K562 (cell line): ENCODE data around the gene STARD8. TPM values are rescaled to one million over a fixed set of nuclear protein-coding genes. Genes with fewer than 3 reads are reported as not detected.

Source experiments
- CHD1 ChIP-seq: fragments of 200-600 bp; sonication (generic); IDR thresholded peaks from one replicate; pipeline ENCODE4 v1.6.1; 2012; ENCODE audit warnings: mild to moderate bottlenecking, moderate library complexity, low read length, inconsistent platforms
- CXXC5 ChIP-seq: fragments of 250-450 bp; sonication (Bioruptor Pico); IDR thresholded peaks from 2 replicates; pipeline ENCODE4 v1.8.0; 2022; ENCODE audit warnings: inconsistent platforms, mild to moderate bottlenecking, moderate library complexity
- JUNB ChIP-seq: fragments of 450-650 bp; formaldehyde crosslinking; conservative IDR thresholded peaks from 2 replicates; pipeline ENCODE4 v1.4.0; 2020; ENCODE audit warnings: mild to moderate bottlenecking
- KAT8 ChIP-seq: fragments of 450-650 bp; IDR thresholded peaks from 2 replicates; pipeline ENCODE4 v1.6.1; 2016; ENCODE audit warnings: low read depth, mild to moderate bottlenecking
- RFX5 ChIP-seq: IDR thresholded peaks from 2 replicates; pipeline ENCODE4 v1.6.1; 2011; ENCODE audit warnings: low read depth, mild to moderate bottlenecking, improper control_type of control experiment, low read length
- STAG1 ChIP-seq: sonication (generic); formaldehyde crosslinking; IDR thresholded peaks from 2 replicates; pipeline ENCODE4 v1.5.0; 2020; ENCODE audit warnings: missing genetic modification reagents, borderline replicate concordance
- TAL1 ChIP-seq: fragments of 450-650 bp; IDR thresholded peaks from 2 replicates; pipeline ENCODE4 v1.6.1; 2016; ENCODE audit warnings: mild to moderate bottlenecking
- ZNF143 ChIP-seq: sonication (generic); formaldehyde crosslinking; IDR thresholded peaks from 2 replicates; pipeline ENCODE4 v1.9.0; 2022; ENCODE audit warnings: mild to moderate bottlenecking, missing genetic modification reagents
- ZNF224 ChIP-seq: sonication (generic); formaldehyde crosslinking; IDR thresholded peaks from 2 replicates; pipeline ENCODE4 v1.8.0; 2022; ENCODE audit warnings: mild to moderate bottlenecking, missing genetic modification reagents
- polyA plus RNA-seq, 8 experiments: library from polyadenylated mRNA; depleted of rRNA in 4 of 8; stranded (reverse) in 5 of 8; unstranded in 3 of 8; fragments of >200 nt; fragmentation: Nextera tagmentation in 2 of 8; fragmentation: Illumina TruSeq in 1 of 8; extraction: Ambion mirVana in 2 of 8; extraction: Trizol in 1 of 8; gene quantifications; 2 replicates each; pipeline versions ENCODE4 v1.2.1 to v1.2.3, GENCODE V29; 2011 to 2014; ENCODE audit warnings: inconsistent platforms in 1 of 8, missing spikeins in 1 of 8
- total RNA-seq, 7 experiments: library from RNA; depleted of rRNA in 6 of 7; stranded (reverse); fragments of >200 nt in 6 of 7; fragmentation: Illumina TruSeq in 2 of 7; extraction: Trizol in 2 of 7; gene quantifications; 2 replicates each; pipeline versions ENCODE4 v1.2.1 to v1.2.3, GENCODE V29; 2011 to 2021; ENCODE audit warnings: low replicate concordance in 1 of 7
- TF ChIP-seq, protein P1 (sequence below): fragments of 450-650 bp; IDR thresholded peaks from 2 replicates; pipeline ENCODE4 v1.7.0; 2016; ENCODE audit warnings: borderline replicate concordance
- TF ChIP-seq, protein P2 (sequence below): fragments of 450-650 bp; IDR thresholded peaks from 2 replicates; pipeline ENCODE4 v1.6.1; 2018; ENCODE audit not compliant: partially characterized antibody

The STARD8 gene
- total and polyA plus RNA-seq, 9 of the 15 experiments (the other 6 are each of a cell fraction or from before 2014, with no cell fraction given): 1.6 to 35.0 (median 15.9) TPM

DNA sequence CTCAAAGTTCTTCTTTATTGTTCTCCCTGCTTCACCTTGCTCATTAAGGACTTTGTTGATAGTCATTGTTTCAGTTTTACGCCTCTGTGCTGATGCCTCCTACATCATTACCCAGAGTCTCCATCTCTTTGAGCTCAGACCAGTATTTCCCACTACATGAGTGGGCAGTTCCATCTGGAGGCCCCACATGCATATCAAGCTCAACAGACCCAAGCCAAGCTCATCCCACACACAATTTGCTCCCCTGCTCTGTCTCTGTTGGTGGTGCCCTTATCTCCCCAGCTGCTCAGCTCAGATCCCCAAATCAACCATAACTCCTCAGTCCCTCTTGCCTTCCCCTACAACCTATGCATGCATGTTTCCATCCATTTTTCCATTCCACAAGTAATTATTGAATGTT lies 96.3 kb downstream of the STARD8 start (continued):
- no peak for TF ChIP-seq ZNF224 (CRISPR knock-in tag)
- no peak for TF ChIP-seq CHD1
- no peak for TF ChIP-seq ZNF143 (CRISPR knock-in tag)
- TF ChIP-seq JUNB: no peak
- TF ChIP-seq STAG1: no peak
- TF ChIP-seq KAT8: no peak
- TF ChIP-seq, protein P1, sequence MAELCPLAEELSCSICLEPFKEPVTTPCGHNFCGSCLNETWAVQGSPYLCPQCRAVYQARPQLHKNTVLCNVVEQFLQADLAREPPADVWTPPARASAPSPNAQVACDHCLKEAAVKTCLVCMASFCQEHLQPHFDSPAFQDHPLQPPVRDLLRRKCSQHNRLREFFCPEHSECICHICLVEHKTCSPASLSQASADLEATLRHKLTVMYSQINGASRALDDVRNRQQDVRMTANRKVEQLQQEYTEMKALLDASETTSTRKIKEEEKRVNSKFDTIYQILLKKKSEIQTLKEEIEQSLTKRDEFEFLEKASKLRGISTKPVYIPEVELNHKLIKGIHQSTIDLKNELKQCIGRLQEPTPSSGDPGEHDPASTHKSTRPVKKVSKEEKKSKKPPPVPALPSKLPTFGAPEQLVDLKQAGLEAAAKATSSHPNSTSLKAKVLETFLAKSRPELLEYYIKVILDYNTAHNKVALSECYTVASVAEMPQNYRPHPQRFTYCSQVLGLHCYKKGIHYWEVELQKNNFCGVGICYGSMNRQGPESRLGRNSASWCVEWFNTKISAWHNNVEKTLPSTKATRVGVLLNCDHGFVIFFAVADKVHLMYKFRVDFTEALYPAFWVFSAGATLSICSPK: no peak
- TF ChIP-seq TAL1: peak; percentile 52; the same call in 1 of the 2 replicates
- no peak for TF ChIP-seq RFX5
- TF ChIP-seq CXXC5 (CRISPR knock-in tag): no peak
- TF ChIP-seq, protein P2, sequence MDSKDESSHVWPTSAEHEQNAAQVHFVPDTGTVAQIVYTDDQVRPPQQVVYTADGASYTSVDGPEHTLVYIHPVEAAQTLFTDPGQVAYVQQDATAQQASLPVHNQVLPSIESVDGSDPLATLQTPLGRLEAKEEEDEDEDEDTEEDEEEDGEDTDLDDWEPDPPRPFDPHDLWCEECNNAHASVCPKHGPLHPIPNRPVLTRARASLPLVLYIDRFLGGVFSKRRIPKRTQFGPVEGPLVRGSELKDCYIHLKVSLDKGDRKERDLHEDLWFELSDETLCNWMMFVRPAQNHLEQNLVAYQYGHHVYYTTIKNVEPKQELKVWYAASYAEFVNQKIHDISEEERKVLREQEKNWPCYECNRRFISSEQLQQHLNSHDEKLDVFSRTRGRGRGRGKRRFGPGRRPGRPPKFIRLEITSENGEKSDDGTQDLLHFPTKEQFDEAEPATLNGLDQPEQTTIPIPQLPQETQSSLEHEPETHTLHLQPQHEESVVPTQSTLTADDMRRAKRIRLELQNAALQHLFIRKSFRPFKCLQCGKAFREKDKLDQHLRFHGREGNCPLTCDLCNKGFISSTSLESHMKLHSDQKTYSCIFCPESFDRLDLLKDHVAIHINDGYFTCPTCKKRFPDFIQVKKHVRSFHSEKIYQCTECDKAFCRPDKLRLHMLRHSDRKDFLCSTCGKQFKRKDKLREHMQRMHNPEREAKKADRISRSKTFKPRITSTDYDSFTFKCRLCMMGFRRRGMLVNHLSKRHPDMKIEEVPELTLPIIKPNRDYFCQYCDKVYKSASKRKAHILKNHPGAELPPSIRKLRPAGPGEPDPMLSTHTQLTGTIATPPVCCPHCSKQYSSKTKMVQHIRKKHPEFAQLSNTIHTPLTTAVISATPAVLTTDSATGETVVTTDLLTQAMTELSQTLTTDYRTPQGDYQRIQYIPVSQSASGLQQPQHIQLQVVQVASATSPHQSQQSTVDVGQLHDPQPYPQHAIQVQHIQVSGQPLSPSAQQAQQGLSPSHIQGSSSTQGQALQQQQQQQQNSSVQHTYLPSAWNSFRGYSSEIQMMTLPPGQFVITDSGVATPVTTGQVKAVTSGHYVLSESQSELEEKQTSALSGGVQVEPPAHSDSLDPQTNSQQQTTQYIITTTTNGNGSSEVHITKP: peak; percentile 87
